HG02981 (cell line): ENCODE data around the gene BZW1.

Experiments used
- ATAC-seq: cut with Tn5 transposase; IDR thresholded peaks from one replicate; pipeline ENCODE4 v1.9.1; 2021; ENCODE audit warnings: mild to moderate bottlenecking, moderate library complexity; ENCODE audit not compliant: unreplicated experiment

BZW1 gene

DNA sequence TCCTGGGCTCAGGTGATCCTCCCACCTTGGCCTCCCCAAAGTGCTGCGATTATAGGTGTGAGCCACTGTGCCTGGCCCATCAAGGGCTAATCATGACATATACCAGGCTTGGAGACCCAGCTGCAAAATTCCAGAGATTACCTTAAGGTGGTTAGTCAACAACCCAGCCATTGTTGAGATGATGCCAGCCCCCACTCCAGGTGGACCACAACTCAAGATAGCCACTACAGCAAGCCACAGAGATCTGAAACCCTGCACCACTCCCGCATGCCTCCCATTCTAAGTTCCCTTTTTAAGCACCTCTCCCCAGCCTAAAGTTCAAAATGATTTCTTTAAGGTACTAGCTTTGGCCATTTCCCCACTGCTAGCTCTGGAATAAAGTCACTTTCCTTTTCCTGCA lies 57.3 kb downstream of the BZW1 start:
- no peak for ATAC-seq

DNA sequence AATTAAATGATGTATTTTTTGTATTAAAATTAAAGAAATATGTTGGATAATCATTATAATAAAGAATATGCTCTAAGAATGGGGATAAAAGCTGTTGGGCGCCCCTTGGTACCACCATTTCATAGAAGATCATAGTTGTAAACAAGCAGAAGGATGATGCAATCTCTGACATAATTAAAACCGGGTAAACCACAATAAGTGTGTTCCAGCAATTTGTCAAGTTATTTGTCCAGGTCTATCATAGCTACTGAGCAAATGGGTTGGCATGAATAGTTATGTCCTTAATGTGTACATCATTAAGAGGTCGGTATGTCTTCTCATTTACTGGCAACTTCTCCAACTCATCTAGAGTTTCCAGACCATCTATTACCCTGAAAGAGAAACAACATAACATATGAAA lies 59.4 kb downstream of the BZW1 start:
- ATAC-seq, result no peak

DNA sequence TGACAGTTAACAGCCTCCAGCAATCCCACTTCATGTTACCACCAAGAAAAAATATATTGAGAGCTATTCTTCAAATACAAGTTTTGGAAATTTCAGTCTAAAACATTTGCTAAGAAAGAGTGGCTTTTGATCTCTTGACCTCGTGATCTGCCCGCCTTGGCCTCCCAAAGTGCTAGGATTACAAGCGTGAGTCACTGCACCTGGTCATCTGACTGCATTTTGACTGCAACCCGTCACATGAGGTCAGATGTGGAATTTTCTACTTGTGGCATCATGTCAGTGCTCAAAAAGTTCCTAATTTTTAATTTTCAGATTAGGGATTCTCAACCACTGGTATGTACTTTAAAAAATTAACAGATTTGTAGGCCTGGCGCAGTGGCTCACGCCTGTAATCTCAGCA lies 61.9 kb downstream of the BZW1 start:
- ATAC-seq, result no peak
